HEK293 (cell line): ENCODE results near the gene KITLG.

Experiments used
- CTCF ChIA-PET: fragments of 350-600 bp; formaldehyde crosslinking; extraction: SDS; loops from one replicate; lab custom pipeline; 2021; ENCODE audit warnings: antibody characterized with exemption; lab: Yijun Ruan, JAX
- POLR2A ChIA-PET: fragments of 300-600 bp; formaldehyde crosslinking; extraction: SDS; loops from one replicate; lab custom pipeline; 2020; ENCODE audit warnings: antibody characterized with exemption, inconsistent platforms; lab: Yijun Ruan, JAX
- H3K27ac ChIP-seq: fragments of 200-500 bp; sonication (Bioruptor generic); 2 replicates; pipeline ENCODE4 v1.5.1; 2014; ENCODE audit warnings: low read depth, low read length, control low read depth, inconsistent platforms; ENCODE audit errors: extremely low read depth
- H3K36me3 ChIP-seq, 2 experiments: fragments of 200-500 bp in 1 of 2; sonication (Bioruptor generic) in 1 of 2; 1 replicate in 1 of 2; 2 replicates in 1 of 2; pipeline ENCODE4 v1.5.1; 2014 to 2017; ENCODE audit warnings: inconsistent platforms in 2 of 2, low read length in 2 of 2; ENCODE audit not compliant: control insufficient read depth in 2 of 2, insufficient read depth in 1 of 2
- H3K4me1 ChIP-seq: fragments of 200-500 bp; sonication (Bioruptor generic); 2 replicates; pipeline ENCODE4 v1.5.1; 2014; ENCODE audit warnings: mild to moderate bottlenecking, low read length, inconsistent platforms; ENCODE audit not compliant: control insufficient read depth, insufficient read depth
- H3K4me3 ChIP-seq: 2 replicates; pipeline ENCODE4 v1.5.1; 2011; ENCODE audit warnings: low read depth, mild to moderate bottlenecking, control low read depth, low read length, moderate library complexity
- H3K9me3 ChIP-seq: fragments of 200-500 bp; sonication (Bioruptor generic); 2 replicates; pipeline ENCODE4 v1.5.1; 2014; ENCODE audit warnings: low read depth, low read length, inconsistent platforms; ENCODE audit not compliant: control insufficient read depth, insufficient read depth
- BCL6B ChIP-seq: fragments of 450-650 bp; formaldehyde crosslinking; IDR thresholded peaks from 2 replicates; pipeline ENCODE4 v1.5.1; 2017; ENCODE audit warnings: missing biosample characterization, missing genetic modification characterization
- GLI4 ChIP-seq: fragments of 450-650 bp; formaldehyde crosslinking; IDR thresholded peaks from 2 replicates; pipeline ENCODE4 v1.5.1; 2016; ENCODE audit warnings: missing biosample characterization, missing genetic modification characterization
- GLIS1 ChIP-seq: fragments of 450-650 bp; formaldehyde crosslinking; IDR thresholded peaks from 2 replicates; pipeline ENCODE4 v1.5.1; 2016; ENCODE audit warnings: missing biosample characterization, missing genetic modification characterization
- KLF10 ChIP-seq: fragments of 450-650 bp; IDR thresholded peaks from 2 replicates; pipeline ENCODE4 v1.5.1; 2018; ENCODE audit warnings: missing biosample characterization, mild to moderate bottlenecking, missing genetic modification characterization
- REPIN1 ChIP-seq: fragments of 450-650 bp; formaldehyde crosslinking; IDR thresholded peaks from 2 replicates; pipeline ENCODE4 v1.5.1; 2017; ENCODE audit warnings: missing biosample characterization, missing genetic modification characterization, low read depth
- SALL2 ChIP-seq: fragments of 450-650 bp; formaldehyde crosslinking; IDR thresholded peaks from 2 replicates; pipeline ENCODE4 v1.5.0; 2017; ENCODE audit warnings: missing biosample characterization, mild to moderate bottlenecking, missing genetic modification characterization, borderline replicate concordance
- WT1 ChIP-seq: fragments of 450-650 bp; formaldehyde crosslinking; IDR thresholded peaks from 2 replicates; pipeline ENCODE4 v1.5.1; 2016; ENCODE audit warnings: missing biosample characterization, missing genetic modification characterization
- ZBTB26 ChIP-seq: fragments of 450-650 bp; formaldehyde crosslinking; optimal IDR thresholded peaks from 2 replicates; pipeline ENCODE3; 2016; ENCODE audit warnings: missing biosample characterization, mild to moderate bottlenecking, missing genetic modification characterization
- ZFHX2 ChIP-seq: fragments of 450-650 bp; formaldehyde crosslinking; conservative IDR thresholded peaks from 2 replicates; pipeline ENCODE4 v1.5.1; 2016; ENCODE audit warnings: missing biosample characterization, missing genetic modification characterization
- ZNF133 ChIP-seq: fragments of 450-650 bp; formaldehyde crosslinking; IDR thresholded peaks from 2 replicates; pipeline ENCODE4 v1.5.1; 2016; ENCODE audit warnings: missing biosample characterization, missing genetic modification characterization
- ZNF19 ChIP-seq: fragments of 450-650 bp; formaldehyde crosslinking; IDR thresholded peaks from 2 replicates; pipeline ENCODE4; 2016; ENCODE audit warnings: missing biosample characterization, missing genetic modification characterization, low read depth
- ZNF214 ChIP-seq: fragments of 450-650 bp; formaldehyde crosslinking; IDR thresholded peaks from 2 replicates; pipeline ENCODE4 v1.5.1; 2017; ENCODE audit warnings: missing biosample characterization, mild to moderate bottlenecking, missing genetic modification characterization, borderline replicate concordance
- ZNF23 ChIP-seq: fragments of 450-650 bp; formaldehyde crosslinking; IDR thresholded peaks from 2 replicates; pipeline ENCODE4 v1.5.1; 2016; ENCODE audit warnings: missing biosample characterization, missing genetic modification characterization, borderline replicate concordance
- ZNF280C ChIP-seq: fragments of 450-650 bp; formaldehyde crosslinking; IDR thresholded peaks from 2 replicates; pipeline ENCODE4 v1.5.1; 2016; ENCODE audit warnings: missing biosample characterization, missing genetic modification characterization
- ZNF354C ChIP-seq: fragments of 450-650 bp; formaldehyde crosslinking; IDR thresholded peaks from 2 replicates; pipeline ENCODE4 v1.5.1; 2016; ENCODE audit warnings: missing biosample characterization, missing genetic modification characterization, low read depth, borderline replicate concordance
- ZNF391 ChIP-seq: fragments of 450-650 bp; formaldehyde crosslinking; IDR thresholded peaks from 2 replicates; pipeline ENCODE4 v1.5.1; 2016; ENCODE audit warnings: low read depth, missing biosample characterization, missing genetic modification characterization, borderline replicate concordance
- ZNF518A ChIP-seq: fragments of 450-650 bp; formaldehyde crosslinking; conservative IDR thresholded peaks from 2 replicates; pipeline ENCODE4 v1.5.1; 2016; ENCODE audit warnings: low read depth, missing biosample characterization, missing genetic modification characterization
- ZNF571 ChIP-seq: fragments of 450-650 bp; formaldehyde crosslinking; IDR thresholded peaks from 2 replicates; pipeline ENCODE4 v1.5.0; 2017; ENCODE audit warnings: missing biosample characterization, missing genetic modification characterization
- ZNF621 ChIP-seq: fragments of 450-650 bp; formaldehyde crosslinking; IDR thresholded peaks from 2 replicates; pipeline ENCODE4 v1.5.1; 2017; ENCODE audit warnings: missing biosample characterization, missing genetic modification characterization
- ZNF692 ChIP-seq: fragments of 450-650 bp; formaldehyde crosslinking; IDR thresholded peaks from 2 replicates; pipeline ENCODE4 v1.5.1; 2016; ENCODE audit warnings: missing biosample characterization, missing genetic modification characterization
- ZXDB ChIP-seq: fragments of 450-650 bp; formaldehyde crosslinking; IDR thresholded peaks from 2 replicates; pipeline ENCODE4 v1.5.1; 2016; ENCODE audit warnings: missing biosample characterization, missing genetic modification characterization

The KITLG gene

GRCh38 chr12:88496429-88496828 lies 83.8 kb downstream of the KITLG start (continued):
- TF ChIP-seq ZNF692 (tag by site-specific recombination) = no peak
- TF ChIP-seq WT1 (tag by site-specific recombination) = no peak
- no peak for TF ChIP-seq ZNF571 (tag by site-specific recombination)

- no peaks in the 10 kb centered on the region for H3K9me3 ChIP-seq
- peaks cover 3 to 5% of the 10 kb centered on the region in 2 experiments; a peak in 2 of 3 replicates for H3K36me3 ChIP-seq
- no peak overlapping the region for H3K4me3 ChIP-seq
- ChIA-PET CTCF (interaction anchor here (0.8 kb wide), 1 partner anchor 552 kb away, joined by 3 read pairs; no protein-coding TSS in a partner anchor), POLR2A (no interaction called here)
- H3K27ac ChIP-seq = no peak overlapping the region
- TF ChIP-seq ZNF23 (tag by site-specific recombination) (no peak), KLF10 (no peak), GLI4 (tag by site-specific recombination) (no peak), BCL6B (tag by site-specific recombination) (no peak), ZNF19 (no peak), ZXDB (tag by site-specific recombination) (no peak), ZNF214 (tag by site-specific recombination) (no peak)
- no peaks in the 10 kb centered on the region for H3K4me1 ChIP-seq
Observed at GRCh38 chr12:88495031-88495430, 85.2 kb downstream of the KITLG start.

GRCh38 chr12:88494520-88494919 lies 85.8 kb downstream of the KITLG start:
- H3K4me1 ChIP-seq = no peaks in the 10 kb centered on the region
- ChIA-PET POLR2A (no interaction called here), CTCF (interaction anchor here (0.8 kb wide), 1 partner anchor 553 kb away, joined by 3 read pairs; no protein-coding TSS in a partner anchor)
- no peak overlapping the region for H3K27ac ChIP-seq
- H3K4me3 ChIP-seq = no peak overlapping the region
- no peaks in the 10 kb centered on the region for H3K9me3 ChIP-seq
- H3K36me3 ChIP-seq = peaks cover 3 to 5% of the 10 kb centered on the region in 2 experiments; a peak in 2 of 3 replicates
- TF ChIP-seq GLIS1 (tag by site-specific recombination) (no peak), ZNF280C (tag by site-specific recombination) (no peak), ZNF621 (tag by site-specific recombination) (no peak), SALL2 (tag by site-specific recombination) (no peak), ZNF391 (tag by site-specific recombination) (no peak), ZFHX2 (tag by site-specific recombination) (no peak), ZNF354C (tag by site-specific recombination) (no peak), REPIN1 (tag by site-specific recombination) (no peak), ZNF133 (tag by site-specific recombination) (no peak), ZNF518A (no peak), ZBTB26 (tag by site-specific recombination) (no peak)
